RWPE2 (cell line): ENCODE results near the gene MTA1.
A peak's percentile ranks its signal among the peaks of the same experiment; 100 is the strongest.

Source experiments
- ATAC-seq: fragments of 200-7000 bp; cut with Tn5 transposase; 3 replicates; pipeline ENCODE4 v1.9.1; 2021; ENCODE audit warnings: low read depth
- DNase-seq: peaks from one replicate; pipeline ENCODE4 v3.0.0-alpha.2; 2020; ENCODE audit warnings: low spot score
- H3K27ac ChIP-seq: fragments of 450-650 bp; 2 replicates; pipeline ENCODE4 v1.5.1; 2017; ENCODE audit warnings: mild to moderate bottlenecking; ENCODE audit not compliant: poor library complexity, severe bottlenecking
- H3K27me3 ChIP-seq: fragments of 250-450 bp; sonication (Bioruptor Pico); 2 replicates; pipeline ENCODE4 v1.5.1; 2021; ENCODE audit warnings: mild to moderate bottlenecking, moderate library complexity; ENCODE audit not compliant: insufficient read depth, poor library complexity, severe bottlenecking
- H3K36me3 ChIP-seq: fragments of 250-450 bp; sonication (Bioruptor Pico); 2 replicates; pipeline ENCODE4 v1.5.1; 2020; ENCODE audit warnings: low read depth, mild to moderate bottlenecking, moderate library complexity
- H3K4me1 ChIP-seq: fragments of 250-450 bp; sonication (Bioruptor Pico); 2 replicates; pipeline ENCODE4 v1.5.1; 2021; ENCODE audit warnings: mild to moderate bottlenecking, moderate library complexity; ENCODE audit not compliant: insufficient read depth, poor library complexity, severe bottlenecking
- H3K4me3 ChIP-seq: fragments of 250-450 bp; sonication (Bioruptor Pico); 2 replicates; pipeline ENCODE4 v1.5.1; 2021; ENCODE audit warnings: mild to moderate bottlenecking, moderate library complexity; ENCODE audit not compliant: severe bottlenecking
- H3K9me3 ChIP-seq: fragments of 250-450 bp; sonication (Bioruptor Pico); 2 replicates; pipeline ENCODE4 v1.5.1; 2021; ENCODE audit warnings: mild to moderate bottlenecking, moderate library complexity; ENCODE audit not compliant: severe bottlenecking
- TF ChIP-seq, protein P1 (sequence below): fragments of 450-650 bp; IDR thresholded peaks from one replicate; pipeline ENCODE4 v1.5.1; 2017; ENCODE audit warnings: mild to moderate bottlenecking, moderate library complexity; ENCODE audit not compliant: poor library complexity, severe bottlenecking

MTA1 gene

DNA sequence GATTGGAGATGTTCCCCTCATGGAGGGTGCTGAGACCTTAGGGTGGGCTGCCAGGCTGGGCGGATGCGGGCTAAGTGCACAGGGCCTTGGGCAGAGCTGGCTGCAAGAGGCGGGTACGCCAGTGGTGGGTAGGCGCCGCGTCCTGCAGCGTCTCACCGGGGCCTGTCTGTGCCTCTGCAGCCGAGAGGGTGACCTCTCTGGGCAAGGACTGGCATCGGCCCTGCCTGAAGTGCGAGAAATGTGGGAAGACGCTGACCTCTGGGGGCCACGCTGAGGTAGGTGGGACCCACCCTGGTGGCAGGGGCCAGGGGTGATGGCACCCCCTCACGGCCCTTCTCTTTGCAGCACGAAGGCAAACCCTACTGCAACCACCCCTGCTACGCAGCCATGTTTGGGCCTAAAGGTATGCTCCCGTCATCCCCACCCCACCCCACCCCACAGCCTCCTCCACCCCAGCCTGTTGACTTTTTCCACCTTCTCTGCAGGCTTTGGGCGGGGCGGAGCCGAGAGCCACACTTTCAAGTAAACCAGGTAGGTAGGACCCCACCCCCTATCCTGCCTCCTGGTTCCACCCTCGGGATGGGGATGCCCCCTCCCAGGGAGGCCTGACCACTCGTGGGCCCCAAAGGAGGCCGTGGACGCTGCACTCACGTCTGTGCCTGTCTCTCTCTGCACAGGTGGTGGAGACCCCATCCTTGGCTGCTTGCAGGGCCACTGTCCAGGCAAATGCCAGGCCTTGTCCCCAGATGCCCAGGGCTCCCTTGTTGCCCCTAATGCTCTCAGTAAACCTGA lies 68.6 kb downstream of the MTA1 start:
- Histone ChIP-seq H3K36me3 (peaks cover 11% of the 10 kb centered on the region), H3K27me3 (no peaks in the 10 kb centered on the region), H3K4me1 (peaks cover 12% of the 10 kb centered on the region), H3K9me3 (no peaks in the 10 kb centered on the region), H3K27ac (peak overlapping the region; percentile 86), H3K4me3 (peak overlapping the region; percentile 24)
- TF ChIP-seq, protein P1, sequence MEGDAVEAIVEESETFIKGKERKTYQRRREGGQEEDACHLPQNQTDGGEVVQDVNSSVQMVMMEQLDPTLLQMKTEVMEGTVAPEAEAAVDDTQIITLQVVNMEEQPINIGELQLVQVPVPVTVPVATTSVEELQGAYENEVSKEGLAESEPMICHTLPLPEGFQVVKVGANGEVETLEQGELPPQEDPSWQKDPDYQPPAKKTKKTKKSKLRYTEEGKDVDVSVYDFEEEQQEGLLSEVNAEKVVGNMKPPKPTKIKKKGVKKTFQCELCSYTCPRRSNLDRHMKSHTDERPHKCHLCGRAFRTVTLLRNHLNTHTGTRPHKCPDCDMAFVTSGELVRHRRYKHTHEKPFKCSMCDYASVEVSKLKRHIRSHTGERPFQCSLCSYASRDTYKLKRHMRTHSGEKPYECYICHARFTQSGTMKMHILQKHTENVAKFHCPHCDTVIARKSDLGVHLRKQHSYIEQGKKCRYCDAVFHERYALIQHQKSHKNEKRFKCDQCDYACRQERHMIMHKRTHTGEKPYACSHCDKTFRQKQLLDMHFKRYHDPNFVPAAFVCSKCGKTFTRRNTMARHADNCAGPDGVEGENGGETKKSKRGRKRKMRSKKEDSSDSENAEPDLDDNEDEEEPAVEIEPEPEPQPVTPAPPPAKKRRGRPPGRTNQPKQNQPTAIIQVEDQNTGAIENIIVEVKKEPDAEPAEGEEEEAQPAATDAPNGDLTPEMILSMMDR = peak; percentile 15
- no peak for ATAC-seq
- DNase-seq = no peak

DNA sequence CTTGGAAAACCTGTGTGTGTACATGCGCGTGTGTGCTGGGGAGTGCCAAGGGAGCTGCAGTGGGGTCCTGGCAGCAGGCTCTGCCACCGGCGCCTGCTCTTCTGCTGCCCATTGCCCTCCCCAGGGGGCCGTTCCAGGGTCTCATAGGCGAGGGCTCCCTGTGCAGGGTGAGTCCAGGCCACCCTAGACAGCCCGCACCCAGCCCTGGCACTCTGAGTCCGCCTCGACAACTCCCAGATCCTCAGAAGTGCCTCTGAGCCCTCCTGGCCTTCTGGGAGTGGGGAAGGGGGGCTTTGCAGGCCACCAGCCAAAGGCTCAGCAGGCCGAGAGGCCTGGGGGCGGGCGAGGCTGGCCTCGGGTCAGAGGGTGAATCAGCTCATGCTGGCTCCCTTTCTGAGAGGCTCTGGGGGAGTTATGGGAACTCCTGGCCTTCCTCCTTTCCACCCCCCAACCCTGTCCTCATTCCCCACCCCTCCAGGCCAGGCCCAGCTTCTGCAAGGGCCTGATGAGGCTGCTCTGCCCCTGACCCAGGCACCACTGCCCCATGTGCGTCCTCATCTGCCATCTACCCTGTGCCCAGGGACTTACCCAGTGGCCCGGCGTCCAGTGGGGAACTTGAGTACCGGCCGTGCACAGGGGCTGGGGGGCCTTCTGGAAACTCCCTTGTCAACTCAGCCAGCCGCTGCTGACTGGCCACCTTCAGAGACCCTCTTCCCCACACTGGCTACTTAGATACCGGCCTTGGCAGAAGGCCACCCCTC lies 69.3 kb downstream of the MTA1 start:
- Histone ChIP-seq H3K27me3 (no peaks in the 10 kb centered on the region), H3K4me3 (no peak overlapping the region), H3K27ac (peak overlapping the region; percentile 86), H3K9me3 (no peaks in the 10 kb centered on the region), H3K36me3 (peaks cover 11% of the 10 kb centered on the region), H3K4me1 (peaks cover 5% of the 10 kb centered on the region)
- no peak for DNase-seq
- TF ChIP-seq, protein P1 = no peak
- ATAC-seq = no peak

DNA sequence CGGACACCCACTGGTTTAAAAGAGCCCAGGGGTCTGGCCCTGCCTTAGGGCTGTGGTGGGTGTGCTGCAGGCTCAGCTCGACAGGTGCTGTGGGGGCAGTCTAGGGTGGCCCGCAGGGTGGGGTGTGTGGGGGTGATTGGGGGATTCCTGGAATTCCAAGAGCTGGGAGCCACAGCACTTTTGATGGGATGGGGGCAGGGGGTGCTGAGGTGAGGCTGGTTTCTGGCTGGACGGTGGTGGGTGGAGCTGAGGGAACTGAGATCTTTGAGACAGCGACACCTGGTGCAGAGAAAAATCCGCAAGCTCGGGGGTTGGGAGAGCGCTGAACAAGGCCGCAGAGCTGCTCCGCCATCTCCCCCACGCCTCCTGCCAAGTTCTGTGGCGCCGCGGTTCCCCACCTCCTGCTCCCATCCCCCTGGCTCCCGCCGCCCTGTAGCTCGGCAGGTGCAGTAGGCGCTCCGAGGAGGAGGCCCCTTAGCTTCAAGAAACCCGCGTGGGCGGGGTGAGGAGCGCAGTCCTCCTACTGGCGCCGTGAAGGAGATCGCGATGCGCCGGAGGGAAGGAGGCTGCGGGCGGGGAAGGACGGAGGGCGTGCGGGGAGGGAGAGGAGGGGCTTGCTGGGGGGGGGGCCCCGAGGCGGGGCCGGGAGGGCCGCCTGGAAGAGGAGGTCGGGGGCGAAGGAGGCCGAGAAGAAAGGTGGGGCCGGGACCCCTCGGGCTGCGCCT lies 70.1 kb downstream of the MTA1 start:
- Histone ChIP-seq H3K9me3 (no peaks in the 10 kb centered on the region), H3K27me3 (no peaks in the 10 kb centered on the region), H3K36me3 (peaks cover 11% of the 10 kb centered on the region), H3K27ac (peak overlapping the region; percentile 86), H3K4me1 (peaks cover 5% of the 10 kb centered on the region), H3K4me3 (peak overlapping the region; percentile 48)
- DNase-seq = no peak
- TF ChIP-seq, protein P1 = peak; percentile 2
- peak; percentile 35 for ATAC-seq

DNA sequence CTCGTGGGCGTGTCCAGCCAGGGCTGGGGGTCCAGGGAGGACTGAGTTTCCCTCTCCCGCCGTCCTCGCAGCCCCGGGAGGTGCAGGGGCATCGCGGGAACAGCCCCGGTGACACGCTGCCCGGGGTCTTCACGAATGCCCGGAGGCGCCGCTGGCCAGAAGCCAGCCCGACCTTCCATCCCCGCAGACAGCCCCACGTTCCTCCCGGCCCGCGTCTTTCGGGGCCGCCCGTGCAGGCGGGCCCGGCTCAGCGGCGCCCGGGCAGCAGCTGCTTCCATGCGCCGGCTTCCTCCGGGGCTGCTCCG lies 70.6 kb downstream of the MTA1 start:
- H3K36me3 ChIP-seq = peaks cover 11% of the 10 kb centered on the region

More for the DNA sequence above, 70.6 kb downstream of the MTA1 start:
- Histone ChIP-seq H3K9me3 (no peaks in the 10 kb centered on the region), H3K4me3 (peak overlapping the region; percentile 48), H3K27me3 (no peaks in the 10 kb centered on the region), H3K27ac (peak overlapping the region; percentile 86), H3K4me1 (peaks cover 5% of the 10 kb centered on the region)
- no peak for ATAC-seq
- TF ChIP-seq, protein P1 = no peak
- DNase-seq = no peak
